D721Med (cell line): ENCODE data around the gene DPYSL4.
"Not testable (repeated sequence)": the region's sequence is repeated elsewhere in the genome, so short reads cannot be mapped to it uniquely, and the experiment has no call there.

ENCODE experiments used
- DNase-seq: peaks from one replicate; pipeline ENCODE4 v3.0.0; 2011; ENCODE audit warnings: low spot score; ENCODE audit not compliant: insufficient read length
- FAIRE-seq: peaks from 2 replicates; lab custom pipeline; 2011; peaks lifted over from hg19 to GRCh38; lab: Jason Lieb, UNC
- CTCF ChIP-seq: IDR thresholded peaks from 2 replicates; pipeline ENCODE4 v1.5.1; 2012; ENCODE audit warnings: mild to moderate bottlenecking, control low read depth; ENCODE audit not compliant: insufficient read depth; ENCODE audit errors: missing control alignments

Gene DPYSL4

GRCh38 chr10:132154931-132155330 is 31.8 kb upstream of the DPYSL4 start:
- DNase-seq (no peak), FAIRE-seq (no peak)
- no peak for TF ChIP-seq CTCF

GRCh38 chr10:132155723-132156381 is 30.9 kb upstream of the DPYSL4 start:
- TF ChIP-seq CTCF = no peak
- DNase-seq = no peak
- no peak for FAIRE-seq

- DNase-seq (no peak), FAIRE-seq (no peak)
- TF ChIP-seq CTCF = no peak
Measured at GRCh38 chr10:132156382-132156781, 30.4 kb upstream of the DPYSL4 start.

- TF ChIP-seq CTCF = no peak
- DNase-seq (no peak), FAIRE-seq (no peak)
Measured at GRCh38 chr10:132157101-132157500, 29.6 kb upstream of the DPYSL4 start.

- DNase-seq = no peak
- TF ChIP-seq CTCF = no peak
- no peak for FAIRE-seq
Measured at GRCh38 chr10:132158122-132158741, 28.5 kb upstream of the DPYSL4 start.

GRCh38 chr10:132158823-132159222 is 27.9 kb upstream of the DPYSL4 start:
- FAIRE-seq (no peak), DNase-seq (no peak)
- no peak for TF ChIP-seq CTCF

- FAIRE-seq, DNase-seq: not testable (repeated sequence)
Measured at GRCh38 chr10:132159302-132160230, 27.2 kb upstream of the DPYSL4 start.

- FAIRE-seq = not testable (repeated sequence)
Measured at GRCh38 chr10:132160231-132160630, 26.5 kb upstream of the DPYSL4 start.

GRCh38 chr10:132160834-132161622 is 25.7 kb upstream of the DPYSL4 start:
- FAIRE-seq, DNase-seq: not testable (repeated sequence)

More at GRCh38 chr10:132160231-132160630, 26.5 kb upstream of the DPYSL4 start:
- not testable (repeated sequence) for DNase-seq
